Measurements from ENCODE around the gene CCK.

DNA sequence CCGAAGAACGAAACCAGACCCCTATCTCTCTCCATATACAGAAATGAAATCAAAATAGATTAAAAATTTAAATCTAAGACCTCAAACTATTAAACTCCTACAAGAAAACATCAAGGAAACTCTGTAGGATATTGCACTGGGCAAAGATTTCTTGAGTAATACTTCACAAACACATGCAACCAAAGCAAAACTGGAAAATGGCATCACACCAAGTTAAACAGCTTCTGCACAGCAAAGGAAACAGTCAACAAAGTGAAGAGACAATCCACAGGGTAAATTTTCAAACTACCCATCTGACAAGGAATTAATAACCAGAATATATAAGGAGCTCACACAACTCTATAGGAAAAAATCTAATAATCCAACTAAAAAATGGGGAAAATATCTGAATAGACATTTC lies 29.4 kb downstream of the CCK start:
- TF ChIP-seq POLR2A (IDR thresholded peaks at IDR 0.05), result no peak
- TF ChIP-seq, protein P1, sequence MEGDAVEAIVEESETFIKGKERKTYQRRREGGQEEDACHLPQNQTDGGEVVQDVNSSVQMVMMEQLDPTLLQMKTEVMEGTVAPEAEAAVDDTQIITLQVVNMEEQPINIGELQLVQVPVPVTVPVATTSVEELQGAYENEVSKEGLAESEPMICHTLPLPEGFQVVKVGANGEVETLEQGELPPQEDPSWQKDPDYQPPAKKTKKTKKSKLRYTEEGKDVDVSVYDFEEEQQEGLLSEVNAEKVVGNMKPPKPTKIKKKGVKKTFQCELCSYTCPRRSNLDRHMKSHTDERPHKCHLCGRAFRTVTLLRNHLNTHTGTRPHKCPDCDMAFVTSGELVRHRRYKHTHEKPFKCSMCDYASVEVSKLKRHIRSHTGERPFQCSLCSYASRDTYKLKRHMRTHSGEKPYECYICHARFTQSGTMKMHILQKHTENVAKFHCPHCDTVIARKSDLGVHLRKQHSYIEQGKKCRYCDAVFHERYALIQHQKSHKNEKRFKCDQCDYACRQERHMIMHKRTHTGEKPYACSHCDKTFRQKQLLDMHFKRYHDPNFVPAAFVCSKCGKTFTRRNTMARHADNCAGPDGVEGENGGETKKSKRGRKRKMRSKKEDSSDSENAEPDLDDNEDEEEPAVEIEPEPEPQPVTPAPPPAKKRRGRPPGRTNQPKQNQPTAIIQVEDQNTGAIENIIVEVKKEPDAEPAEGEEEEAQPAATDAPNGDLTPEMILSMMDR (IDR thresholded peaks at IDR 0.05), result no peak
